COR-L47 (cell line): ENCODE results near the gene LCK.
"Not testable (repeated sequence)": the region's sequence is repeated elsewhere in the genome, so short reads cannot be mapped to it uniquely, and the experiment has no call there.

Experiments used
- DNase-seq: peaks from one replicate; lab custom pipeline; 2025; lab: John Stamatoyannopoulos, UW

Gene LCK

GRCh38 chr1:32274646-32275340 lies 23.7 kb downstream of the LCK start:
- DNase-seq: no peak

GRCh38 chr1:32275424-32275823 lies 24.4 kb downstream of the LCK start:
- DNase-seq: no peak

- no peak for DNase-seq
These were observed 25.1 kb downstream of the LCK start for GRCh38 chr1:32276032-32276782.

- DNase-seq: not testable (repeated sequence)
These were observed 33.7 kb downstream of the LCK start for GRCh38 chr1:32284777-32285176.

GRCh38 chr1:32285658-32286057 lies 34.6 kb downstream of the LCK start:
- DNase-seq: no peak

- no peak for DNase-seq
These were observed 35.7 kb downstream of the LCK start for GRCh38 chr1:32286763-32287162.

- no peak for DNase-seq
These were observed 38.2 kb downstream of the LCK start for GRCh38 chr1:32289256-32289655.

- no peak for DNase-seq
These were observed 40.2 kb downstream of the LCK start for GRCh38 chr1:32291145-32291707.

GRCh38 chr1:32291708-32292538 lies 40.9 kb downstream of the LCK start, which contains the start of gene HDAC1:
TSS of gene HDAC1 (plus strand) at chr1:32292083. CDS start at chr1:32292170, 87 bp downstream.
- DNase-seq: peak; percentile 92

GRCh38 chr1:32298211-32298610 lies 47.1 kb downstream of the LCK start:
- DNase-seq: not testable (repeated sequence)

- DNase-seq: no peak
These were observed 48.3 kb downstream of the LCK start for GRCh38 chr1:32299327-32299726.

- no peak for DNase-seq
These were observed 52.3 kb downstream of the LCK start for GRCh38 chr1:32303358-32303757.

- DNase-seq: no peak
These were observed 53.0 kb downstream of the LCK start for GRCh38 chr1:32303997-32304622.

GRCh38 chr1:32305310-32305709 lies 54.2 kb downstream of the LCK start:
- DNase-seq: no peak

- DNase-seq: no peak
These were observed 56.3 kb downstream of the LCK start for GRCh38 chr1:32307324-32307723.

GRCh38 chr1:32309960-32310359 lies 58.9 kb downstream of the LCK start:
- DNase-seq: no peak

GRCh38 chr1:32311709-32312393 lies 60.8 kb downstream of the LCK start:
- DNase-seq: no peak

- DNase-seq: no peak
These were observed 65.8 kb downstream of the LCK start for GRCh38 chr1:32316903-32317277.

- DNase-seq: no peak
These were observed 67.2 kb downstream of the LCK start for GRCh38 chr1:32318127-32318869.

GRCh38 chr1:32321712-32322291 lies 70.7 kb downstream of the LCK start:
- no peak for DNase-seq
